Neural crest cell (in vitro differentiated cells): ENCODE data around the gene CAMK1G. TPM values are rescaled to one million over a fixed set of nuclear protein-coding genes. Genes with fewer than 3 reads are reported as not detected.
A peak's percentile ranks its signal among the peaks of the same experiment; 100 is the strongest.

Source experiments
- DNase-seq: peaks from one replicate; pipeline ENCODE4 v3.0.0; 2021; ENCODE audit warnings: low read depth, mixed read lengths, low spot score
- H3K27ac Mint-ChIP-seq: one replicate; pipeline ENCODE4 v1.8.0; 2021; ENCODE audit warnings: mild to moderate bottlenecking, mixed read lengths; ENCODE audit not compliant: unreplicated experiment
- H3K27me3 Mint-ChIP-seq: 2 replicates; pipeline ENCODE4 v1.8.0; 2021; ENCODE audit warnings: low read depth, mild to moderate bottlenecking, mixed read lengths
- H3K36me3 Mint-ChIP-seq: 2 replicates; pipeline ENCODE4 v1.8.0; 2021; ENCODE audit warnings: low read depth, mild to moderate bottlenecking, mixed read lengths
- H3K4me1 Mint-ChIP-seq: 2 replicates; pipeline ENCODE4 v1.8.0; 2021; ENCODE audit warnings: mixed read lengths
- H3K4me3 Mint-ChIP-seq: one replicate; pipeline ENCODE4 v1.8.0; 2021; ENCODE audit warnings: mild to moderate bottlenecking, mixed read lengths
- H3K9me3 Mint-ChIP-seq: 2 replicates; pipeline ENCODE4 v1.8.0; 2021; ENCODE audit warnings: mixed read lengths
- CTCF ChIP-seq: fragments of 200-600 bp; sonication (generic); conservative IDR thresholded peaks from 2 replicates; pipeline ENCODE4 v1.5.0; 2021; ENCODE audit warnings: antibody characterized with exemption, mild to moderate bottlenecking
- total RNA-seq: library from RNA; stranded (reverse); gene quantifications from 2 replicates; pipeline ENCODE4 v1.2.1, GENCODE V29; 2021

The CAMK1G gene
- total RNA-seq, 1 donor from 2014 or later: 1.8 TPM

- H3K9me3 Mint-ChIP-seq: no peaks in the 10 kb centered on the region
- no peak for DNase-seq
- no peaks in the 10 kb centered on the region for H3K36me3 Mint-ChIP-seq
- H3K4me1 Mint-ChIP-seq: peaks cover 15% of the 10 kb centered on the region
- TF ChIP-seq CTCF: no peak
- peaks cover 17% of the 10 kb centered on the region for H3K27me3 Mint-ChIP-seq
- peak overlapping the region; percentile 10 for H3K27ac Mint-ChIP-seq
- no peak overlapping the region for H3K4me3 Mint-ChIP-seq
Measured at GRCh38 chr1:209624558-209625549, 41.3 kb downstream of the CAMK1G start.

- H3K36me3 Mint-ChIP-seq: no peaks in the 10 kb centered on the region
- H3K4me1 Mint-ChIP-seq: peaks cover 15% of the 10 kb centered on the region
- TF ChIP-seq CTCF: no peak
- DNase-seq: no peak
- H3K27me3 Mint-ChIP-seq: peaks cover 17% of the 10 kb centered on the region
- H3K9me3 Mint-ChIP-seq: no peaks in the 10 kb centered on the region
- no peak overlapping the region for H3K4me3 Mint-ChIP-seq
- H3K27ac Mint-ChIP-seq: no peak overlapping the region
Measured at GRCh38 chr1:209625791-209626285, 42.3 kb downstream of the CAMK1G start.

- Mint-ChIP-seq H3K4me1 (peaks cover 15% of the 10 kb centered on the region), H3K9me3 (no peaks in the 10 kb centered on the region), H3K27me3 (peaks cover 19% of the 10 kb centered on the region), H3K27ac (no peak overlapping the region), H3K4me3 (no peak overlapping the region), H3K36me3 (no peaks in the 10 kb centered on the region)
- no peak for DNase-seq
- no peak for TF ChIP-seq CTCF
Measured at GRCh38 chr1:209626346-209627026, 43.0 kb downstream of the CAMK1G start.

GRCh38 chr1:209627027-209627731, 43.7 kb downstream of the CAMK1G start:
- Mint-ChIP-seq H3K27ac (no peak overlapping the region), H3K36me3 (no peaks in the 10 kb centered on the region), H3K4me3 (no peak overlapping the region), H3K4me1 (peaks cover 15% of the 10 kb centered on the region), H3K27me3 (peaks cover 19% of the 10 kb centered on the region), H3K9me3 (no peaks in the 10 kb centered on the region)
- no peak for TF ChIP-seq CTCF
- DNase-seq: no peak

- Mint-ChIP-seq H3K9me3 (no peaks in the 10 kb centered on the region), H3K27me3 (peaks cover 19% of the 10 kb centered on the region), H3K36me3 (no peaks in the 10 kb centered on the region), H3K27ac (no peak overlapping the region), H3K4me1 (peaks cover 15% of the 10 kb centered on the region), H3K4me3 (no peak overlapping the region)
- DNase-seq: peak; percentile 92
- peak; percentile 92 for TF ChIP-seq CTCF
Measured at GRCh38 chr1:209627732-209628196, 44.2 kb downstream of the CAMK1G start.
